Measurements from ENCODE around the gene RABEP1. TPM values are rescaled to one million over a fixed set of nuclear protein-coding genes. Genes with fewer than 3 reads are reported as not detected.

RABEP1 gene
- total and polyA plus RNA-seq, 4 donors: 14.9 to 38.2 (median 25.1) TPM

DNA sequence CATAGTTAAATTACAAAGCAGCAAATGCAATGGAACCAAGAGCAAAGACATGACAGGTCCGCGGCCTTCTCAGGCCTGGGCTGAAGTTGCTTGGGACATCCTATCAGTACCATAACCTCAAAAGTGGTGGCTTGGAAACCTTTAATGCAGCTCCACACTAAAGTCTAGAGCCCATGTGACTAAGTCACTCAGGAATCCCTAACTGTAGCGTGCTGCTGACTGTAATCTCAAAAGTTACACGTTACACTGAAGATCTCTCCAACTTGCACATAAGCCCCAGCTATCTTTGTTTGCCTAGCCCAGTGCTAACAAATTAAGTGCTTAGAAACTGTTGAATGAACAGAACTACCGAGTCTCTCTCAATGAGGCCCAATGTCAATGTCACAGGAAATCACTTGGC is 109.6 kb downstream of the RABEP1 start:
- 79 to 84% methylated on average over 5 of the region's 5 CpGs for WGBS, 2 donors
- Histone ChIP-seq H3K9ac (ENCODE audit: insufficient read depth in 1 of 2, low read length in 2 of 2) (no peak overlapping the region), H3K4me3 (no peak overlapping the region), H3K27me3 (ENCODE audit: control insufficient read depth in 3 of 3, insufficient read depth in 3 of 3, low read length in 2 of 3) (no peaks in the 10 kb centered on the region), H3K9me3 (ENCODE audit: control insufficient read depth in 4 of 4, insufficient read depth in 3 of 4, low read length in 3 of 4) (no peaks in the 10 kb centered on the region), H3K4me1 (ENCODE audit: control insufficient read depth in 5 of 5, insufficient read depth in 5 of 5, low read length in 5 of 5) (no peaks in the 10 kb centered on the region), H3K27ac (ENCODE audit: low read depth in 1 of 2, low read length in 1 of 2) (no peak overlapping the region), H3K36me3 (ENCODE audit: control insufficient read depth in 4 of 4, insufficient read depth in 4 of 4, low read length in 4 of 4) (peaks cover 36 to 57% (median 42%) of the 10 kb centered on the region in 4 donors)
- ATAC-seq (ENCODE audit: insufficient read depth, low FRiP score) (no peak), DNase-seq (no peak)
- TF ChIP-seq, protein P1, sequence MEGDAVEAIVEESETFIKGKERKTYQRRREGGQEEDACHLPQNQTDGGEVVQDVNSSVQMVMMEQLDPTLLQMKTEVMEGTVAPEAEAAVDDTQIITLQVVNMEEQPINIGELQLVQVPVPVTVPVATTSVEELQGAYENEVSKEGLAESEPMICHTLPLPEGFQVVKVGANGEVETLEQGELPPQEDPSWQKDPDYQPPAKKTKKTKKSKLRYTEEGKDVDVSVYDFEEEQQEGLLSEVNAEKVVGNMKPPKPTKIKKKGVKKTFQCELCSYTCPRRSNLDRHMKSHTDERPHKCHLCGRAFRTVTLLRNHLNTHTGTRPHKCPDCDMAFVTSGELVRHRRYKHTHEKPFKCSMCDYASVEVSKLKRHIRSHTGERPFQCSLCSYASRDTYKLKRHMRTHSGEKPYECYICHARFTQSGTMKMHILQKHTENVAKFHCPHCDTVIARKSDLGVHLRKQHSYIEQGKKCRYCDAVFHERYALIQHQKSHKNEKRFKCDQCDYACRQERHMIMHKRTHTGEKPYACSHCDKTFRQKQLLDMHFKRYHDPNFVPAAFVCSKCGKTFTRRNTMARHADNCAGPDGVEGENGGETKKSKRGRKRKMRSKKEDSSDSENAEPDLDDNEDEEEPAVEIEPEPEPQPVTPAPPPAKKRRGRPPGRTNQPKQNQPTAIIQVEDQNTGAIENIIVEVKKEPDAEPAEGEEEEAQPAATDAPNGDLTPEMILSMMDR (IDR thresholded peaks at IDR 0.05; ENCODE audit: control extremely low read depth, extremely low read depth): no peak

DNA sequence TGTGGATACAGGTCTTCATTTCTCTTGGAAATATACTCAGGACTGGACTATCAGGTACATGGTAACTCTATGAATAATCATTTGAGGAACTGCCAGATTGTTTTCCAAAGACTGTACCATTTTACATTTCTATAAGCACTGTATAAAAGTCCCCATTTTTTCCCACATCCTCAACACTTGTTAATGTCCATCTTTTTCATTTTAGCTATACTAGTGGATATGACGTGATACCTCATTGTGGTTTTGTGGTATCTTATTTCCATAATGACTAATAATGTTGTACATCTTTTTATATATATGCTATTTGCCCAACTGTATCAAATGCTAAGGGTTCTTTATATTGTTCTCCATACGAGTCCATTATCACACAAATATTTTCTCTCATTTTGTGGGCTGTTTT is 114.5 kb downstream of the RABEP1 start:
- TF ChIP-seq, protein P1 (IDR thresholded peaks at IDR 0.05; ENCODE audit: control extremely low read depth, extremely low read depth): no peak
- H3K4me1 ChIP-seq (ENCODE audit: control insufficient read depth in 5 of 5, insufficient read depth in 5 of 5, low read length in 5 of 5): no peaks in the 10 kb centered on the region
- 88 to 91% methylated on average over 2 of the region's 2 CpGs for WGBS, 2 donors
- no peaks in the 10 kb centered on the region for H3K27me3 ChIP-seq (ENCODE audit: control insufficient read depth in 3 of 3, insufficient read depth in 3 of 3, low read length in 2 of 3)
- no peaks in the 10 kb centered on the region for H3K9me3 ChIP-seq (ENCODE audit: control insufficient read depth in 4 of 4, insufficient read depth in 3 of 4, low read length in 3 of 4)
- ATAC-seq (ENCODE audit: insufficient read depth, low FRiP score) (no peak), DNase-seq (no peak)
- H3K27ac ChIP-seq (ENCODE audit: low read depth in 1 of 2, low read length in 1 of 2): no peak overlapping the region
- H3K36me3 ChIP-seq (ENCODE audit: control insufficient read depth in 4 of 4, insufficient read depth in 4 of 4, low read length in 4 of 4): peaks cover 30 to 39% (median 34%) of the 10 kb centered on the region in 4 donors
- no peak overlapping the region for H3K9ac ChIP-seq (ENCODE audit: insufficient read depth in 1 of 2, low read length in 2 of 2)
- no peak overlapping the region for H3K4me3 ChIP-seq

DNA sequence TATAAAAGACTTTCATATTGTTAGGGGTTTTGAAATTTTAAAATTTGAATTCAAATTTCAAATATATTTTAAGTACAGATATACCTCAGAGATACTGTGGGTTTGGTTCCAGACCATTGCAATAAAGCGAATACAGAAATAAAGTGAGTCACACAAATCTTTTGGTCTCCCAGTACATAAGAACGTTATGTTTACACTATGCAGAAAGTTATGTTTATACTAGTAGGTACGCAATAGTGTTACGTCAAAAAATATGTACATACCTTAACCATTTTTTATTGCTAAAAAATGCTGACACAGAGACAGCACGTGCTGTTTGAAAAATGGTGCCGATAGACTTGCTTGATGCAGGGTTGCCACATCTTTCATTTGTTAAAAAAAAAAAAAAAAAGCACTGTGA is 117.7 kb downstream of the RABEP1 start:
- TF ChIP-seq, protein P1 (IDR thresholded peaks at IDR 0.05; ENCODE audit: control extremely low read depth, extremely low read depth): no peak
- DNase-seq (no peak), ATAC-seq (ENCODE audit: insufficient read depth, low FRiP score) (no peak)
- Histone ChIP-seq H3K9ac (ENCODE audit: insufficient read depth in 1 of 2, low read length in 2 of 2) (no peak overlapping the region), H3K27me3 (ENCODE audit: control insufficient read depth in 3 of 3, insufficient read depth in 3 of 3, low read length in 2 of 3) (no peaks in the 10 kb centered on the region), H3K9me3 (ENCODE audit: control insufficient read depth in 4 of 4, insufficient read depth in 3 of 4, low read length in 3 of 4) (no peaks in the 10 kb centered on the region), H3K4me3 (no peak overlapping the region), H3K27ac (ENCODE audit: low read depth in 1 of 2, low read length in 1 of 2) (no peak overlapping the region), H3K4me1 (ENCODE audit: control insufficient read depth in 5 of 5, insufficient read depth in 5 of 5, low read length in 5 of 5) (no peaks in the 10 kb centered on the region), H3K36me3 (ENCODE audit: control insufficient read depth in 4 of 4, insufficient read depth in 4 of 4, low read length in 4 of 4) (peaks cover 25 to 40% (median 29%) of the 10 kb centered on the region in 4 donors)
- 89 to 96% methylated on average over 6 of the region's 6 CpGs for WGBS, 2 donors

DNA sequence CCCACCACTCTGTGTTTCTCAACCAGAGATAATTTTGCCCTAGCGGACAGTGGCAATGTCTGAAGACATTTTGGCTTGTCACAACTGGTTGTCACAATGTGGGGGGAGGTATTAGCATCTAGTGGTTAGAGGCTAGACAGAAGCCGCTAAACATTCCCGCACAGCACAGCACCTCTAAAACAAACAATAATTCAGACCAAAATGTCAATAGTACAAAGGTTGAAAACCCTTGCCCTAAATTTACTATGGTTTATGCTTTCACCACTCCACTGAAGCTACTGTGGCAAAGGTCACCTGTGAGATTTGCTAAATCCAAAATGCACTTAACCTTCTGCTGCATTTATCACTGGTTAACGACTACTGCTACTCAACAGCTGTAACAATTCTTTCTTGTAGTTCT is 123.3 kb downstream of the RABEP1 start:
- no peak overlapping the region for H3K27ac ChIP-seq (ENCODE audit: low read depth in 1 of 2, low read length in 1 of 2)
- 89 to 94% methylated on average over 4 of the region's 4 CpGs for WGBS, 2 donors
- H3K4me3 ChIP-seq: no peak overlapping the region
- no peak overlapping the region for H3K9ac ChIP-seq (ENCODE audit: insufficient read depth in 1 of 2, low read length in 2 of 2)
- peaks cover 33 to 62% (median 41%) of the 10 kb centered on the region in 4 donors for H3K36me3 ChIP-seq (ENCODE audit: control insufficient read depth in 4 of 4, insufficient read depth in 4 of 4, low read length in 4 of 4)
- TF ChIP-seq, protein P1 (IDR thresholded peaks at IDR 0.05; ENCODE audit: control extremely low read depth, extremely low read depth): no peak
- DNase-seq (no peak), ATAC-seq (ENCODE audit: insufficient read depth, low FRiP score) (no peak)
- no peaks in the 10 kb centered on the region for H3K4me1 ChIP-seq (ENCODE audit: control insufficient read depth in 5 of 5, insufficient read depth in 5 of 5, low read length in 5 of 5)
- H3K9me3 ChIP-seq (ENCODE audit: control insufficient read depth in 4 of 4, insufficient read depth in 3 of 4, low read length in 3 of 4): no peaks in the 10 kb centered on the region
- no peaks in the 10 kb centered on the region for H3K27me3 ChIP-seq (ENCODE audit: control insufficient read depth in 3 of 3, insufficient read depth in 3 of 3, low read length in 2 of 3)
